Heart left ventricle (tissue), 16 donors: ENCODE measurements around the gene ASTL. TPM values are rescaled to one million over a fixed set of nuclear protein-coding genes. Genes with fewer than 3 reads are reported as not detected.

ENCODE experiments used
- ATAC-seq, 4 donors: fragments of 200-7000 bp; cut with Tn5 transposase; one replicate each; pipeline ENCODE4 v1.9.1; 2020 to 2022; ENCODE audit warnings: moderate library complexity in 4 of 4, mild to moderate bottlenecking in 3 of 4, moderate number of reproducible peaks in 1 of 4
- DNase-seq, 5 donors: peaks; one replicate each; pipeline ENCODE4 v3.0.0-alpha.2; 2020
- H3K27ac ChIP-seq, 12 donors: fragments of 200-600 bp; sonication (generic) in 4 of 12; one replicate each; pipeline versions ENCODE4 v1.5.0 to v1.8.0; 2016 to 2022; ENCODE audit warnings: mild to moderate bottlenecking in 2 of 12
- H3K27me3 ChIP-seq, 9 donors: fragments of 200-600 bp; sonication (generic) in 2 of 9; one replicate each; pipeline versions ENCODE4 v1.5.1 to v1.8.0; 2016 to 2022; ENCODE audit warnings: mild to moderate bottlenecking in 3 of 9
- H3K36me3 ChIP-seq, 9 donors: fragments of 200-600 bp; sonication (generic) in 2 of 9; one replicate each; pipeline versions ENCODE4 v1.5.0 to v1.8.0; 2018 to 2022; ENCODE audit warnings: mild to moderate bottlenecking in 2 of 9
- H3K4me1 ChIP-seq, 12 donors: fragments of 200-600 bp; sonication (generic) in 4 of 12; one replicate each; pipeline versions ENCODE4 v1.5.0 to v1.8.0; 2016 to 2022; ENCODE audit warnings: mild to moderate bottlenecking in 3 of 12
- H3K4me3 ChIP-seq, 12 donors: fragments of 200-600 bp; sonication (generic) in 4 of 12; one replicate each; pipeline versions ENCODE4 v1.5.0 to v1.8.0; 2017 to 2022; ENCODE audit warnings: mild to moderate bottlenecking in 9 of 12, moderate library complexity in 4 of 12
- H3K9me3 ChIP-seq, 12 donors: fragments of 200-600 bp; sonication (generic) in 4 of 12; one replicate each; pipeline versions ENCODE4 v1.5.0 to v1.8.0; 2016 to 2022; ENCODE audit warnings: mild to moderate bottlenecking in 1 of 12
- CTCF ChIP-seq, 12 donors: fragments of 200-600 bp; sonication (generic) in 4 of 12; IDR thresholded peaks; one replicate each; pipeline versions ENCODE4 v1.5.0 to v1.8.0; 2018 to 2022; ENCODE audit warnings: antibody characterized with exemption in 12 of 12, mild to moderate bottlenecking in 5 of 12
- POLR2A ChIP-seq, 2 donors: fragments of 450-650 bp; IDR thresholded peaks; one replicate each; pipeline ENCODE4 v1.6.1; 2017; ENCODE audit warnings: antibody characterized with exemption in 2 of 2, mild to moderate bottlenecking in 2 of 2, moderate library complexity in 2 of 2
- WGBS, 4 donors: extraction: QIAGEN DNeasy Blood & Tissue Kit in 2 of 4; methylation state at CpG; one replicate each; pipeline versions ENCODE4 v1.1.5 to v1.1.7; 2013 to 2018; 5-methylcytosine and 5-hydroxymethylcytosine counted together
- intact Hi-C, 10 donors: fragments of 100-400 bp; cut with DNase I; formaldehyde crosslinking; loops; one replicate each; pipeline versions ENCODE4 v1.11.1 to v1.14.2; 2022
- long read RNA-seq, 3 donors: library from polyadenylated mRNA; unstranded; transcript quantifications; one replicate each; pipeline ENCODE4 v2.0.0, GENCODE V29; 2020 to 2021
- polyA plus RNA-seq, 2 donors: library from polyadenylated mRNA; stranded (reverse); fragments of 200-250 nt; gene quantifications; one replicate each; pipeline ENCODE4 v1.2.3, GENCODE V29; 2013
- total RNA-seq, 9 donors: library from RNA; depleted of rRNA in 2 of 9; stranded (reverse); fragments of >200 nt in 2 of 9; fragmentation: NEBNext Ultra II Directional in 3 of 9; extraction: Animal tissue kit (Norgen Biotek cat#: 25700) in 3 of 9; gene quantifications; one replicate each; pipeline versions ENCODE4 v1.1.0 to v1.2.4, GENCODE V29; 2016 to 2023
- donor health status: ischemic (EF 13 %, LVEDD 7.1; RV severe dilation, severe dysfunction).
- donor health status: healthy with polysubstance abuse.
- donor health status: DM: no; HTN: yes; CAD: no.
- donor health status: DM: no; HTN: no; CAD: no.
- donor health status: ischemic (EF 25% LVEDD 6.9; RV normal size, moderate dysfunction).
- donor health status: ischemic (EF 25% LVEDD 5.7; RV mildly dilated, moderate dysfunction).
- donor health status: healthy.
- donor health status: DM: yes; HTN: yes; CAD: no.
- donor health status: ischemic (EF 35%, LVEDD 5.7; RV mildly dilated, moderate dysfunction).
- donor health status: nonischemic (EF 11% LVEDD 7.7; RV severe dilation, severe dysfunction).
- donor health status: DM: yes; HTN: yes; CAD: no.
- donor health status: PGD.
- donor health status: ischemic (EF 29% LVEDD 5.4; RV normal size, mild dysfunction).
- donor health status: nonischemic (EF 23%, LVEDD 6.1; RV moderate dilation, normal function).

Gene ASTL
- total RNA-seq = not detected
- polyA plus RNA-seq = under 1 TPM in 1 of 2 donors, not detected in 1; 0.14 TPM
- long read RNA-seq, donor 1 = 0 reads
- long read RNA-seq, donor 2 = 0 reads
- long read RNA-seq, donor 3 = 0 reads

GRCh38 chr2:96138179-96139145, at the start of gene ASTL:
ASTL (minus strand) TSS chr2:96138502; CDS start chr2:96138436, 66 bp downstream.
- intact Hi-C loops = loop anchor here in 9 of 10 donors (2.0 to 10.0 kb wide), 11 partner anchors 34 to 369 kb away; partner anchors contain the start of genes NEURL3 (in 7 of the 9), TMEM127 (in 3 of the 9) and CIAO1 (in 2 of the 9)
- Histone ChIP-seq H3K27ac (no peak within 1 kb of the TSS), H3K4me1 (peaks cover 0 to 9% (median 0%) of the 10 kb centered on the region in 12 donors), H3K27me3 (peaks cover 0 to 9% (median 0%) of the 10 kb centered on the region in 9 donors), H3K4me3 (no peak within 1 kb of the TSS), H3K36me3 (peaks cover 0 to 5% (median 0%) of the 10 kb centered on the region in 9 donors), H3K9me3 (no peaks in the 10 kb centered on the region)
- peak; percentile 38 to 61 (median 50) for TF ChIP-seq CTCF (IDR thresholded peaks at IDR 0.05)
- no peak for TF ChIP-seq POLR2A (IDR thresholded peaks at IDR 0.05)
- 17 to 23% (median 19%) methylated on average over 16 to 17 of the region's 17 CpGs for WGBS, 4 donors
- DNase-seq (peak in 3 of 5 donors; percentile 41 to 68 (median 47)), ATAC-seq (peak; percentile 65 to 76 (median 68))

- DNase-seq (no peak), ATAC-seq (peak; percentile 23 to 82 (median 50))
- intact Hi-C loops = no loop called here
- H3K27me3 ChIP-seq = no peaks in the 10 kb centered on the region
- no peak for TF ChIP-seq CTCF (IDR thresholded peaks at IDR 0.05)
- TF ChIP-seq POLR2A (IDR thresholded peaks at IDR 0.05) = no peak
- H3K27ac ChIP-seq = peak overlapping the region in 10 of 12 donors; percentile 48 to 73 (median 66)
- H3K4me1 ChIP-seq = peaks cover 0 to 35% (median 17%) of the 10 kb centered on the region in 12 donors
- WGBS, 4 donors = 47 to 64% (median 57%) methylated on average over 5 of the region's 5 CpGs
- H3K4me3 ChIP-seq = no peak overlapping the region
- H3K36me3 ChIP-seq = peaks cover 0 to 81% (median 78%) of the 10 kb centered on the region in 9 donors
- no peaks in the 10 kb centered on the region for H3K9me3 ChIP-seq
Measured at GRCh38 chr2:96186562-96186961, 48.3 kb upstream of the ASTL start.

DNA sequence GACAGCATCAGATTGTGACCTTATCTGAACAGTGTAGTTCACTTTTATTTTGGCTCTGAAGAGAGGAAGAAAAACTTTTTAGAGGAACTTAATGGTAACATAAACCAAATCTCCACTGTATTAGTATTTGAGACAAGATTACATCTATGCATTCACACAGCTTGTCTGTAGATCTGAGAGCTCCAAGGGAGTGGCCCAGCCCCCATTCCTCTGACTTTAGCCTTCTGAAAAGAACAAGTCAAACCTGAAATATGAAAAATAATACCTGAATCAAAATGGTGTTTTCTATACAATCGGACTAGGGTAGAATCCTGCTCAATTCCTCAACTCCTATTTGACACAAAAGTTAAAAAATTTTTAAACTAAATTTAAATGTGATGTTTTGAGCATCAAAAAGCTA, 47.2 kb upstream of the ASTL start:
- Histone ChIP-seq H3K4me1 (peaks cover 0 to 29% (median 13%) of the 10 kb centered on the region in 12 donors), H3K4me3 (no peak overlapping the region), H3K36me3 (peaks cover 0 to 70% (median 67%) of the 10 kb centered on the region in 9 donors), H3K27ac (peak overlapping the region in 3 of 12 donors; percentile 26 to 71 (median 57)), H3K27me3 (no peaks in the 10 kb centered on the region), H3K9me3 (no peaks in the 10 kb centered on the region)
- intact Hi-C loops = no loop called here
- ATAC-seq (no peak), DNase-seq (no peak)
- TF ChIP-seq POLR2A (IDR thresholded peaks at IDR 0.05) (no peak), CTCF (IDR thresholded peaks at IDR 0.05) (no peak)
- WGBS, 4 donors = 94 to 96% (median 95%) methylated on average over 1 of the region's 1 CpG

- peaks cover 0 to 65% (median 62%) of the 10 kb centered on the region in 9 donors for H3K36me3 ChIP-seq
- DNase-seq (no peak), ATAC-seq (no peak)
- WGBS, 4 donors = 83 to 91% (median 89%) methylated on average over 8 of the region's 8 CpGs
- TF ChIP-seq POLR2A (IDR thresholded peaks at IDR 0.05) = no peak
- TF ChIP-seq CTCF (IDR thresholded peaks at IDR 0.05) = no peak
- H3K4me3 ChIP-seq = no peak overlapping the region
- H3K27ac ChIP-seq = peak overlapping the region in 1 of 12 donors; percentile 71
- intact Hi-C loops = no loop called here
- no peaks in the 10 kb centered on the region for H3K27me3 ChIP-seq
- H3K4me1 ChIP-seq = peaks cover 0 to 29% (median 13%) of the 10 kb centered on the region in 12 donors
- no peaks in the 10 kb centered on the region for H3K9me3 ChIP-seq
Measured at GRCh38 chr2:96184989-96185388, 46.7 kb upstream of the ASTL start.
